GM11168 (cell line): ENCODE measurements around the gene NDUFB8.
"Not testable (repeated sequence)": the region's sequence is repeated elsewhere in the genome, so short reads cannot be mapped to it uniquely, and the experiment has no call there.

ENCODE experiments used
- in situ Hi-C: fragments of 300-500 bp; cut with MboI; formaldehyde crosslinking; loops from one replicate; pipeline ENCODE4 v1.12.0; 2022; ENCODE audit warnings: low sequenced_read_pairs; ENCODE audit not compliant: unreplicated experiment

The NDUFB8 gene

GRCh38 chr10:100529475-100530298 lies at the start of gene NDUFB8:
Gene NDUFB8 (minus strand): TSS chr10:100529871. CDS start chr10:100529851, 20 bp downstream.
- in situ Hi-C loops = no loop called here

DNA sequence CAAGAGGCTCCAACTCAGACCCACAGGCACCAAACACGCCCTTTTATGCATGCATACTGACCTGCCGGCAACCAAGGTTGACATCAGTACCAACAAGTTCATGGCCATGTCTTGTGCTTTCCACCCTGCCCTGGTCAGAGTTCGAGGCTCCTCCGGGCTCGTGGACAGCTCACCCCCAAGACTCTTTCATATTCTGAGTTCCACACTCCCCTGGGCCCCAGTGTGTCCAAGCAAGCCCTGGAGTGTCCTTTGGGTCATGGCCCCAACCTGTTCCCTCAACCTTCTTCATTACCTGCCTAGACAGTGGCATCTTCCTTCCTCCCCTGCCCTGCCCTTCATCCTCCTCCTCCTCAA lies 46.6 kb upstream of the NDUFB8 start:
- in situ Hi-C loops = no loop called here

- in situ Hi-C loops = no loop called here
Measured at GRCh38 chr10:100575585-100576281, 46.1 kb upstream of the NDUFB8 start.

DNA sequence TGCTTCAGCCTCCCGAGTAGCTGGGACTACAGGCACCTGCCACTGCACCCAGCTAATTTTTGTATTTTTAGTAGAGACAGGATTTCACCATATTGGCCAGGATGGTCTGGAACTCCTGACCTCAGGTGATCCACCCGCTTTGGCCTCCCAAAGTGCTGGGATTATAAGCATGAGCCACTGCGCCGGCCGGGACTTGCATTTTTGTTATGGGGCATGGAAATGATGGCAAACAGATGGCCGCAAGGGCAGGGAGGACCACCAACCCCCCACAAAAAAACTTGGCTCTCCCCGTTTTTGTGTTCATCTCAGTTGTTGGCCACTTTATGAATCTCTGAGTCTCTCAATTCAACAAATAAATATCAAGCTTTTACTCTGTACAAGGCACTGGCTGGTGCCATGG lies 45.5 kb upstream of the NDUFB8 start:
- in situ Hi-C loops = not testable (repeated sequence)

DNA sequence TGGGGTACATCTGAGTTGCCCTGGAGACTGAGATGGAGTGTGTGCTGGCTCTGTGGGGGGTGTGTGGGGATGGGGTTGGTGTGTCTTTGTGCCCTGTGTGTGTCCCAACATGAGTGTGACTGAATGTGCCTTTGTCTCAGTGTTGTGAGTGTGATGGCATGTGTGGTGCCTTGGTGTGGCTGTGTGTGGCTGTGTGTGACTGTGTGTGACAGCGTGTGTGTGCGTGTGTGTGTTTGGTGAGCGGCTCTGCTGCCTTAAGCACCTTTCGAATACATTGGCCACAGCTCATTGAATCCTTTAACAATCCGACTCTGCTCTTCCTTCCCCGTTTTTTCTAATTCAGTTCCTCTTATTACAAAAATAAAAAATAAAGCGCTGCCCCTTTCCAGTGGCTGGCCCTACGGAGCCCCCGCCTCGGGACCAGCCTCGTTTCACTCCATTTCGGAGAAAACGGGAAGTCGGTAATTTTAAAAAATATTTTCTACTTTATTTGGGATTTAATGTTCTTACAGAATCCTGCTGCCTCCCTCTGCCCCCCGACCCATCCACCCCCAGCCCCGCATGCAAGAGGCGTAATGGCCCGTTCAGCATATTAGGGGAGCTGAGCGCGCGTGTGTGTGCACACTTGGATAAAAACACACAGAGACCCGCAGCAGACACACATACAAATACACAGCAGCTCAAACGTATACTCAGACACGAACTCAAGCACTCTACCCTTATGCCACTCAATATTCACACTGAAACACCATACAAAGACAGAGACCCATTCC lies 41.6 kb upstream of the NDUFB8 start:
- in situ Hi-C loops = no loop called here

- in situ Hi-C loops = no loop called here
Measured at GRCh38 chr10:100570506-100570905, 40.8 kb upstream of the NDUFB8 start.

- in situ Hi-C loops = no loop called here
Measured at GRCh38 chr10:100569687-100570481, 40.2 kb upstream of the NDUFB8 start.

DNA sequence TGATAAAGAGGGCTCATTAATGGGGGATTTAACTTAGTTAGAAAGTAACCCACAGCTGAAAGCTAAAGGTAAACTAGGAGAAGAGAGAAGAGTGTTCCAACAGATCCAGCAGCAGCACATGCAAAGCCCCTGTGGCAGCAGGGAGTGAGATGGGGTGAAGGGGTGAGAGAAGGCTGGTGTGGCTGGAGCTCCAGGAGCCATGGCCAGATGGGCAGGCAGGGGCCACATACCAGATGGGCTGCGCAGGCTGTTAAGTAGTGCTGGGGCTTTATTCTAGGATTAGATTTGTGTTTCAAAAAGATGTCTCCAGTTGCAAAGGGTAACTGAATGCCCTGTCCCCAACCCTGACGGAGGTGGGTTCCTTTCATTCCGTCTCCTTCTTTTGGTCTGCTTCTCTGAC lies 39.2 kb upstream of the NDUFB8 start:
- in situ Hi-C loops = no loop called here

DNA sequence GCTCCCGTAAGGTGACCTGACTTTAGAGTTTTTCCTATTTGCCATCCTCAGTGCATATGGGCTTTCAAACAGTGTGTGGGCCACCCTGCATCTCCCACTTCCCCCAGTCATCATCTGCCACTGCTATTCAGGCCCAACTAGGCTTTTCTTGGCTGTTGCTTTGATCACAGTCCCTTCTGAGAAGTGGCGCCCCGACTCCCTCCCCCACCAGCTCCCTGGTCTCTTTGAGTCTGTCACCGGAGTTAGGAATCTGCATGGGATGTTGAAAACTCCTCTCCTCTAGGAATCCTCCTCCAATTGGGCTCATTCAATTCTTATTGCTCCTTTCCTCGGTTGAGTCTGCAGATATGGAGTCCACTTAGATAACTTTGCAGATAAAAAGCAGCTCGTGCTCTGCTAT lies 38.2 kb upstream of the NDUFB8 start:
- in situ Hi-C loops = no loop called here

GRCh38 chr10:100567249-100567648 lies 37.6 kb upstream of the NDUFB8 start:
- in situ Hi-C loops = no loop called here

- in situ Hi-C loops = no loop called here
Measured at GRCh38 chr10:100566561-100566960, 36.9 kb upstream of the NDUFB8 start.

DNA sequence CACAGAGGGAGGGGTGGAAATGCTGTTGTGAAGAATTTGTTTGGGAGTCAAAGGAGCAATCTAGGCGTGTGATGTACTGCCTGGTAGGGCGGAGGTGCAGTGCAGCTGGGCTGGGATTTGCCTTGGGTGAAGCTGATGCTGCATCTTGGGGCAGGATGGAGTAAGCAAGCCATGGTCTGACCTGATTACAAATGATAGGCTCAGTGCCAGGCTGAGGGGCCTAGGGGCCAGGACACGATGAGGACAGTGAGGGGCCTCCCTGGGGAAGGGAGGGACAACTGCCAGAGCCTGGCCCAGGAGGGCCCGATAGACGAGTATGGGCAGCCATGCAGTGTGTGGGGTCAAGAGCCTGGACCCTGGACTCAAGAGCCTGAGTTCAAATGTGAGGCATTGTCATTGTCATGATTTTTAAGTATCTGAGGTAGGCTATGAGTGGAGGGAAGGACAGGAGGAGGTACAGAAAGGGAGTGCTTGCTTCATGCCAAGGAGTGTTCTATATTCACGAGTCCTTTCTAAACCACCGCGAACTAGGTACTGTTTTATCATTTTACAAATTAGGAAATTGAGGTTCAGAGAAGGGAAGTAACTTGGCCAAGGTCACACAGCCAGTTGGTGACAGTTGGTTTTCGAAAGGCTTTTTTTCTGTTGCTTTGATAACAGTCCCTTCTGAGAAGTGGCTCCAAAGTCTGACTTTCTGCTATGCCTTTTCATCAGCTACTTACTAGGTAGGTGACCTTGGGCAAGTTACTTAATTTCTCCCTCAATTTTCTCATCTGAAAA lies 35.7 kb upstream of the NDUFB8 start:
- in situ Hi-C loops = no loop called here

DNA sequence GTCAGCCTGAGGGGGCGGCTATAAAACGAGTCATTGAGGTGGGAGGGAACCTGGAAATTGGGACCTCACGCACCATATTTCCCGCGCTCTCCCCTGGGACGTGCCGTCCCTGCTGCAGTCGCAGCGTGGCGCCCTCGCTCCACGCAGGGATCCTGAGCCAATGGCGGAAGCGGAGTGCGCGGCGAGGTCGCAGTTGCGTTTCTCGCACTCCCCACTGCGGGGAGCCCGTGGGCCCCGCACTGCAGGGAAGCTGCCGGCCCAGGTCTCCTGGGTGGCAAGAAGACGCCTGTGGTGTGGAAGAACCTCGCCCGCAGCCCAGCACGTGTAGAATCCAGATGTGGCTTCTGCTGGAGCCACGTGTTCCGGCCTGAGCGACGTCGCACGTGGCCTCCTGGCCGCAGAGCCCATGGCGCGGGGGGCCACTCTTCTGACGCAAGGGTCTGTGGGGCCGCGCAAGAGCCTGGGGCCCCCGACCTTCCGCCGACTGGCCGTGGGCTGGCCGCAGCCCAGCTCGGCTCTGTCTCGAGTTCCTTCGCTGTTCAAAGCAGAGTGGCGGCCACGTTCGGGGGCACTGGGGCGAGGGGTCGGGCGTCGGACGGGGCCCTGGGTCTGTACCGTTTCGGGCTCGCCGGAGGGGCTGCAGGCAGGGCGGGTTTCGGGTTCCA lies 32.5 kb upstream of the NDUFB8 start:
- in situ Hi-C loops = no loop called here

DNA sequence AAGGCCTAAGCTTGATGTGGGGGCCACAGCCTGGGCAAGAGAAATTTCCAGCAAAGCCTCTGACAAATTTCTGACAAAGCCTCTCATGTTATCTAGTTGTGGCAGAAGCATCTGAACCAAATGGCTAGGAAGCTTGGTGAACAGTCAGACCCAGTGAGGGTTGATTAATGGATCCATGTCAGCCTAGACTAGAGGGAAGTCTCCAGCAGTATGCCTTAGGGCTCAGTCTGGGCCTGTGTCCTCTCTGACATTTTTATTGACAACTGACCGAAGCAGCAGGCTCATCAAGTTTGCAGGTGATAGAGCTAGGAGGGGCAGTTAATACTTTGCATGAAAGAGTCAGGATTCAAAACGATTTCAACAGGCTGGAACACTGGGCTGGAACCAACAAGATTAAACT lies 31.3 kb upstream of the NDUFB8 start:
- in situ Hi-C loops = no loop called here

DNA sequence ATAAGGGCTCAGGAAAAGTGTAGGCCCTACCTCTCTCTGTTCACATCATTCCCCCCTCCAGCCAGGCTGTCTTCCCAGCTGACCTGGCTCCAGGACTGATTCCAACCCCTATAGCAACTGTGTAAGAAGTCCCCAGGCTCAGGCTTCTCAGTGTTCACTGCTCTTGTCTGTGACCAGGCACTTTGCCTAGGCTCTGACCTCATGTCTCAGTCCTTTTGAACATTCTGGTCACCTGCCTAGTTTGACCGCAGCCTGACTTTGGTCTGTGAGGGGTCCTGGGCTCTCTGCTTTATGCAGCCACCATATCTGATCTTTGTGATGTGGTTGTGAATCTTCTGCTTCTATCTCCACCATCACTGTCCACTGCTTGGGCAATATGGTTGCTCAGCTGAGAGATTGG lies 30.6 kb upstream of the NDUFB8 start:
- in situ Hi-C loops = no loop called here

GRCh38 chr10:100554902-100555301 lies 25.2 kb upstream of the NDUFB8 start:
- in situ Hi-C loops = no loop called here

DNA sequence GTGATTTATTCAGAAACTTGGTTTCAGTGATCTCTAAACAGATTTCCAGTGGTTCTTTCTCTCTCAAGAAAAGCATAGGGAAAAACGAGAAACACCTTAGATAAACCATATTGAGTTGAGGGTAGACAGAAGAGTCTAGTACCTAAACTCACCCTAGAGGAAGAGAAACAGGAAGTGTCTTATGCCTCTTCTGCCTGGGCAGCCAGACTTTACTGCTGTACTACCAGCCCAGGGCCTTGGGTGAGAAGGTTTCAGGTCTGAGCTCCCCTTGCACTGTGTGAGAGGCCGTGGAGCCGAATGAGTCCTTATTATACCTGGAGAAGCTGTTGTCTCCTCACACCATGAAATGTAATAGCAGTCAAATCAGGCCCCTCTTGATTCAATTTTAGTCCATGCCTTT lies 24.3 kb upstream of the NDUFB8 start:
- in situ Hi-C loops = no loop called here

DNA sequence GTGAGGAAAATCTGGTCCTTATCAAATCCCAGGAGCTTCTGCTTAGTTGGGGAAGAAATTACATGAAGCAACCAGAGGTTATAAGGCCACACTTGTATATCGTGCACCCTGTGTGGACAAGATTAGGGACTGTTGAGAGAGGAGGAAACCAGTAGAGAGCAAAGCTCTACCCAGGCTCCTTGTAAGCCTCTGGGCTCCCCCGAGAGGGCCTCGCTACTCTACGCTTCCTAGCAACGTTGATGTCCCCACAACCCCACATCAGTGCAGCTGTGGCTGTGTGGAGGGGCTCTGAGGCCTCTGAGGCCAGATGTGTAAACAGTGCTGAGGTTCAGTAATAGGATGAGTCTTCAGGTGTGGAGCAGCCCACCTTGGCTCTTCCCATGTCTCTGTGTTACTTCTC lies 22.1 kb upstream of the NDUFB8 start:
- in situ Hi-C loops = no loop called here

DNA sequence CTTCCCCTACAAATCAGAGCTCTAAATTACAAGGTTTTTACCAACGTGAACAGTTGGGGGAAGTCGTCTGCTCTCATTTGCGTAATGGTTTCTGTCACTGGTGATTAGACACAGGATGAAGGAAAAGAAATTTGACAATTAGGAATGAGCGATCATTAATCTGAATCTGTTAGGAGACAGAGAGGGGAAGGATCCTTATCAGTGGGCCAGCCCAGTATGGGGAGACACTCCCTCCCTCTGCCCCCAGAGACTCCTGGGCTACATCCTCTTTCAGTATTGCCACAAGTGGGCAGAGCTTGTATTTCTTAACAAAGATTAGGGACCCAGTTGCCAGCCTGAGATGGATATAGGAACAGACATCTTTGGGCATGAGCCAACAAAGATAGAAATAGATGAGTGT lies 21.5 kb upstream of the NDUFB8 start:
- in situ Hi-C loops = no loop called here
